Mesothelial cell of epicardium (in vitro differentiated cells): ENCODE data around the gene FCHO2. TPM values are rescaled to one million over a fixed set of nuclear protein-coding genes. Genes with fewer than 3 reads are reported as not detected.
"Not testable (repeated sequence)": the region's sequence is repeated elsewhere in the genome, so short reads cannot be mapped to it uniquely, and the experiment has no call there.

Source experiments
- DNase-seq, 2 experiments: peaks; one replicate each; pipeline ENCODE4 v3.0.0; 2021; ENCODE audit warnings: low spot score in 2 of 2; ENCODE audit not compliant: unreplicated experiment in 2 of 2
- H3K27ac Mint-ChIP-seq: 2 replicates; pipeline ENCODE4 v1.8.0; 2021; ENCODE audit warnings: mixed read lengths
- H3K27me3 Mint-ChIP-seq: 2 replicates; pipeline ENCODE4 v1.8.0; 2021; ENCODE audit warnings: low read depth, mixed read lengths
- H3K36me3 Mint-ChIP-seq: 2 replicates; pipeline ENCODE4 v1.8.0; 2021; ENCODE audit warnings: mixed read lengths
- H3K4me1 Mint-ChIP-seq: 2 replicates; pipeline ENCODE4 v1.8.0; 2021; ENCODE audit warnings: mixed read lengths
- H3K4me3 Mint-ChIP-seq: 2 replicates; pipeline ENCODE4 v1.8.0; 2021; ENCODE audit warnings: mild to moderate bottlenecking, moderate library complexity, mixed read lengths
- H3K9me3 Mint-ChIP-seq: 2 replicates; pipeline ENCODE4 v1.8.0; 2021; ENCODE audit warnings: mixed read lengths
- total RNA-seq: library from RNA; stranded (reverse); gene quantifications from 3 replicates; pipeline ENCODE4 v1.2.1, GENCODE V29; 2021
- TF ChIP-seq, protein P1 (sequence below): fragments of 200-600 bp; sonication (generic); IDR thresholded peaks from one replicate; pipeline ENCODE4 v1.5.0; 2021; ENCODE audit warnings: antibody characterized with exemption; ENCODE audit not compliant: unreplicated experiment

The FCHO2 gene
- total RNA-seq, 1 donor from 2014 or later, result 28.7 TPM

DNA sequence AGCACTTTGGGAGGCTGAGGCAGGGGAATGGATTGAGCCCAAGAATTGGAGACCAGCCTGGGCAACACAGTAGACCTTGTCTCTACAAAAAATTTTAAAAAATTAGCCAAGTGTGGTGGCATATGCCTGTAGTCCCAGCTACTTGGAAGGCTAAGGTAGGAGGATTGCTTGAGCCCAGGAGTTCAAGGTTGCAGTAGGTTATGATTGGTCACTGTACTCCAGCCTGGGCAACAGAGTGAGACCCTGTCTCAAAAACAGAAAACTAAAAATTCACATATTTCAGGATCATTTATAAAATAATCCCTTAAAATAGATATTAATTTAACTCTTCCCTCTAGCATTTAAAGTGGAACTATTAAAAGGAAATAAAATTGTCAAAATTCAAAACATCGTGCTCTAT, 3.4 kb downstream of the FCHO2 start:
- Mint-ChIP-seq H3K9me3 (peaks cover 4% of the 10 kb centered on the region), H3K4me1 (peaks cover 27% of the 10 kb centered on the region), H3K4me3 (no peak overlapping the region), H3K27me3 (no peaks in the 10 kb centered on the region), H3K36me3 (peaks cover 4% of the 10 kb centered on the region), H3K27ac (no peak overlapping the region)
- no peak for DNase-seq
- TF ChIP-seq, protein P1, sequence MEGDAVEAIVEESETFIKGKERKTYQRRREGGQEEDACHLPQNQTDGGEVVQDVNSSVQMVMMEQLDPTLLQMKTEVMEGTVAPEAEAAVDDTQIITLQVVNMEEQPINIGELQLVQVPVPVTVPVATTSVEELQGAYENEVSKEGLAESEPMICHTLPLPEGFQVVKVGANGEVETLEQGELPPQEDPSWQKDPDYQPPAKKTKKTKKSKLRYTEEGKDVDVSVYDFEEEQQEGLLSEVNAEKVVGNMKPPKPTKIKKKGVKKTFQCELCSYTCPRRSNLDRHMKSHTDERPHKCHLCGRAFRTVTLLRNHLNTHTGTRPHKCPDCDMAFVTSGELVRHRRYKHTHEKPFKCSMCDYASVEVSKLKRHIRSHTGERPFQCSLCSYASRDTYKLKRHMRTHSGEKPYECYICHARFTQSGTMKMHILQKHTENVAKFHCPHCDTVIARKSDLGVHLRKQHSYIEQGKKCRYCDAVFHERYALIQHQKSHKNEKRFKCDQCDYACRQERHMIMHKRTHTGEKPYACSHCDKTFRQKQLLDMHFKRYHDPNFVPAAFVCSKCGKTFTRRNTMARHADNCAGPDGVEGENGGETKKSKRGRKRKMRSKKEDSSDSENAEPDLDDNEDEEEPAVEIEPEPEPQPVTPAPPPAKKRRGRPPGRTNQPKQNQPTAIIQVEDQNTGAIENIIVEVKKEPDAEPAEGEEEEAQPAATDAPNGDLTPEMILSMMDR, result no peak

DNA sequence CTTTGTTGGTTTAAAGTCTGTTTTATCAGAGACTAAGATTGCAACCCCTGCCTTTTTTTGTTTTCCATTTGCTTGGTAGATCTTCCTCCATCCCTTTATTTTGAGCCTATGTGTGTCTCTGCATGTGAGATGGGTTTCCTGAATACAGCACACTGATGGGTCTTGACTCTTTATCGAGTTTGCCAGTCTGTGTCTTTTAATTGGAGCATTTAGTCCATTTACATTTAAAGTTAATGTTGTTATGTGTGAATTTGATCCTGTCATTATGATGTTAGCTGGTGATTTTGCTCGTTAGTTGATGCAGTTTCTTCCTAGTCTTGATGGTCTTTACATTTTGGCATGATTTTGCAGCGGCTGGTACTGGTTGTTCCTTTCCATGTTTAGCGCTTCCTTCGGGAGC, 18.6 kb downstream of the FCHO2 start:
- Mint-ChIP-seq H3K36me3 (peaks cover 54% of the 10 kb centered on the region), H3K9me3 (peaks cover 30% of the 10 kb centered on the region)
- not testable (repeated sequence) for H3K27ac Mint-ChIP-seq, DNase-seq, H3K4me1 Mint-ChIP-seq, H3K27me3 Mint-ChIP-seq, H3K4me3 Mint-ChIP-seq

DNA sequence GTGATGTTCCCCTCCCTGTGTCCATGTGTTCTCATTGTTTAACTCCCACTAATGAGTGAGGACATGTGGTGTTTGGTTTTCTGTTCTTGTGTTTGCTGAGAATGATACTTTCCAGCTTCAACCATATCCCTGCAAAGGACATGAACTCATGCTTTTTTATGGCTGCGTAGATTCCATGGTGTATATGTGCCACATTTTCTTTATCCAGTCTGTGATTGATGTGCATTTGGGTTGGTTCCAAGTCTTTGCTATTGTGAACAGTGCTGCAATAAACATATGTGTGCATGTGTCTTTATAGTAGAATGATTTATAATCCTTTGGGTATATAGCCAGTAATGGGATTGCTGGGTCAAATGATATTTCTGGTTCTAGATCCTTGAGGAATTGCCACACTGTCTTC, 21.0 kb downstream of the FCHO2 start:
- H3K4me3 Mint-ChIP-seq, H3K27me3 Mint-ChIP-seq: not testable (repeated sequence)

DNA sequence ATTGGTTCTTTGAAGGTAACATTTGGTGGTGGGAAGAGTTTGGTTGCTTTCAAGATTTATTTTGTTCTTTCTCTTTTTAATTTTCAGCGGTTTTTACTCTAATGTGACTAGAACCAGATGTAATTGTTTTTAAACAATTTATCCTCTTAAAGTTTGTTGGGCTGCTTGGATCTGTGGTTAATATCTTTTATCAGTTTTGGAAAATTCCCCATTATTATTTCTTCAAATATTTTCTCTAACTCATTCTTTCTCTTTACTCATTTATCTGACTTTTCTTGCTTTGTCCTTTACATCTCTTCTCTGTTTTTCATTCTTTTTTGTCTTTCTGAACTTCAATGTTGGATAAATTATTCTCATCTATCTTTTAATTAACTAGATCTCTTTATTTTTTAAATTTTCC, 29.9 kb downstream of the FCHO2 start:
- no peak for DNase-seq
- no peak overlapping the region for H3K4me3 Mint-ChIP-seq
- H3K9me3 Mint-ChIP-seq, result peaks cover 4% of the 10 kb centered on the region
- peaks cover 32% of the 10 kb centered on the region for H3K36me3 Mint-ChIP-seq
- H3K4me1 Mint-ChIP-seq, result no peaks in the 10 kb centered on the region
- H3K27ac Mint-ChIP-seq, result no peak overlapping the region
- TF ChIP-seq, protein P1, result no peak
- no peaks in the 10 kb centered on the region for H3K27me3 Mint-ChIP-seq

More for the DNA sequence above, 21.0 kb downstream of the FCHO2 start:
- H3K27ac Mint-ChIP-seq, H3K4me1 Mint-ChIP-seq, DNase-seq: not testable (repeated sequence)
- Mint-ChIP-seq H3K36me3 (peaks cover 43% of the 10 kb centered on the region), H3K9me3 (peaks cover 30% of the 10 kb centered on the region)

DNA sequence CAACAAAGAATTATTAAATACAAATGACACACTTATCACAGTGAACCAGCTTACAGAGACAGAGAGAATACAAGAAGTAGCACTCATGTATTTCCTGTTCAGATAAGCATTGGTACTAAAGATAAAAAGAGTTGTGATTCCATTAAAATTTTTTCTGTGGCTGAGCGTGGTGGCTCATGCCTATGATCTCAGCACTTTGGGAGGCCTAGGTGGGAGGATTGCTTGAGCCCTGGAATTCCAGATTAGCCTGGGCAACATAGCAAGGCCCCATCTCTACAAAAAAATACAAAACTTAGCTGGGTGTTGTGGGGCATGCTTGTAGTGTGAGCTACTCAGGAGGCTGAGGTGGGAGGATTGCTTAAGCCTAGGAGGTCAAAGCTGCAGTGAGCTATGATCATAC, 32.9 kb downstream of the FCHO2 start:
- H3K4me1 Mint-ChIP-seq, result no peaks in the 10 kb centered on the region
- DNase-seq, result no peak
- TF ChIP-seq, protein P1, result no peak
- no peak overlapping the region for H3K27ac Mint-ChIP-seq
- H3K9me3 Mint-ChIP-seq, result peaks cover 12% of the 10 kb centered on the region
- no peak overlapping the region for H3K4me3 Mint-ChIP-seq
- peaks cover 40% of the 10 kb centered on the region for H3K36me3 Mint-ChIP-seq
- no peaks in the 10 kb centered on the region for H3K27me3 Mint-ChIP-seq

DNA sequence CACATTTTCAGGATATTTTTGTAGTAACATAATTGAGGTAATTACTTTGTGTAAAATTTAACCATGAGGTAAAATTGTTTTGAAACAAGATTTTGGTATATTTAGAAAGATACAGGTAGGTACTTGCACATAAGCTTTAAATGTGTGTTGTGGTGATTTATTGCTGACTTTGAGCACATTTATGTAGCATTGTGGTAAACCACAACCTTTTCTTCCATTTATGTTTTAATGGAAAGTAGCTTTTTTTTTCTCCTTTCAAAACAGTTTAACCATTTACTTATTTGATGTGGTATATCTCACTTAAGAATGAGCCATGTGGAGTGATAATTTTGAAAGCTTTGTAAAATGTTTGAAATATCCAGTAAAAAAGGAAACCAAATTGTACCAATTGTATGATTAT, 35.6 kb downstream of the FCHO2 start:
- peaks cover 37% of the 10 kb centered on the region for H3K36me3 Mint-ChIP-seq
- H3K4me3 Mint-ChIP-seq, result no peak overlapping the region
- DNase-seq, result no peak
- no peaks in the 10 kb centered on the region for H3K4me1 Mint-ChIP-seq
- H3K27ac Mint-ChIP-seq, result no peak overlapping the region
- TF ChIP-seq, protein P1, result no peak
- peaks cover 23% of the 10 kb centered on the region for H3K9me3 Mint-ChIP-seq
- H3K27me3 Mint-ChIP-seq, result no peaks in the 10 kb centered on the region

DNA sequence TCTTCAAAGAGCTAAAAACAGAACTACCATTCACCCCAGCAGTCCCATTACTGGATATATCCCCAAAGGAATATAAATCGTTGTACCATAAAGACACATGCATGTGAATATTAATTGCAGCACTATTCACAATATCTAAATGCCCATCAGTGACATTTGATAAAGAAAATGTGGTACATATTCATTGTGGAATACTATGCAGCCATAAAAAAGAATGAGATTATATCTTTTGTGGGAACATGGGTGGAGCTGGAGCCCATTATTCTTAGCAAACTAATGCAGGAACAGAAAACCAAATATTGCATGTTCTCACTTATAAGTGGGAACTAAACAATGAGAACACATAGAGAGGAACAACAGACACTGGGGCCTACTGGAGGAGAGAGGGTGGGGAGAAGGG, 38.7 kb downstream of the FCHO2 start:
- peaks cover 42% of the 10 kb centered on the region for H3K36me3 Mint-ChIP-seq
- no peak for DNase-seq
- H3K4me1 Mint-ChIP-seq, result no peaks in the 10 kb centered on the region
- TF ChIP-seq, protein P1, result no peak
- no peak overlapping the region for H3K4me3 Mint-ChIP-seq
- H3K27ac Mint-ChIP-seq, result no peak overlapping the region
- peaks cover 19% of the 10 kb centered on the region for H3K9me3 Mint-ChIP-seq
- H3K27me3 Mint-ChIP-seq, result no peaks in the 10 kb centered on the region
